Limb (tissue), 2 donors: Measurements from ENCODE around the gene CRLF1.
"Not testable (repeated sequence)": the region's sequence is repeated elsewhere in the genome, so short reads cannot be mapped to it uniquely, and the experiment has no call there.

Source experiments
- DNase-seq, 2 donors: peaks; one replicate each; pipeline ENCODE4 v3.0.0-alpha.2; 2016; ENCODE audit errors: extremely low spot score in 2 of 2

CRLF1 gene

GRCh38 chr19:18609717-18610051 is 3.1 kb upstream of the CRLF1 start:
- DNase-seq, result no peak

- DNase-seq, result no peak
These were observed 2.5 kb upstream of the CRLF1 start for GRCh38 chr19:18608805-18609716.

- no peak for DNase-seq
These were observed 1.7 kb upstream of the CRLF1 start for GRCh38 chr19:18608102-18608804.

GRCh38 chr19:18607226-18608101 is 865 bp upstream of the CRLF1 start:
- no peak for DNase-seq

GRCh38 chr19:18605546-18606280 is 886 bp downstream of the CRLF1 start:
- DNase-seq, result no peak

- DNase-seq, result no peak
These were observed 1.4 kb downstream of the CRLF1 start for GRCh38 chr19:18605196-18605545.

GRCh38 chr19:18604820-18605159 is 1.8 kb downstream of the CRLF1 start:
- DNase-seq, result no peak

- DNase-seq, result no peak
These were observed 2.4 kb downstream of the CRLF1 start for GRCh38 chr19:18603958-18604819.

- no peak for DNase-seq
These were observed 3.2 kb downstream of the CRLF1 start for GRCh38 chr19:18603255-18603957.

- DNase-seq, result no peak
These were observed 4.7 kb downstream of the CRLF1 start for GRCh38 chr19:18601875-18602274.

- DNase-seq, result not testable (repeated sequence)
These were observed 5.8 kb downstream of the CRLF1 start for GRCh38 chr19:18600692-18601397.

- no peak for DNase-seq
These were observed 7.1 kb downstream of the CRLF1 start for GRCh38 chr19:18599485-18599884.

- no peak for DNase-seq
These were observed 8.6 kb downstream of the CRLF1 start for GRCh38 chr19:18597809-18598660.

- DNase-seq, result no peak
These were observed 9.8 kb downstream of the CRLF1 start for GRCh38 chr19:18596752-18597157.

GRCh38 chr19:18595475-18595874 is 11.1 kb downstream of the CRLF1 start:
- DNase-seq, result no peak

GRCh38 chr19:18594824-18595373 is 11.7 kb downstream of the CRLF1 start:
- DNase-seq, result no peak

GRCh38 chr19:18594096-18594823 is 12.3 kb downstream of the CRLF1 start:
- peak; percentile 68 to 90 for DNase-seq
